SK-N-SH treated with all-trans-retinoic acid at 6 μM for 48 hours (cell line): ENCODE measurements around the gene INTS1.
"Not testable (repeated sequence)": the region's sequence is repeated elsewhere in the genome, so short reads cannot be mapped to it uniquely, and the experiment has no call there.

ENCODE experiments used
- ESRRG ChIP-seq: fragments of 250-450 bp; sonication (Bioruptor Pico); IDR thresholded peaks from 2 replicates; pipeline ENCODE4 v1.6.1; 2021; ENCODE audit warnings: mild to moderate bottlenecking
- SNAI2 ChIP-seq: fragments of 250-450 bp; sonication (Bioruptor Pico); IDR thresholded peaks from 2 replicates; pipeline ENCODE4 v1.5.0; 2020; ENCODE audit warnings: mild to moderate bottlenecking, moderate library complexity
- TCF4 ChIP-seq: fragments of 250-450 bp; sonication (Bioruptor Pico); IDR thresholded peaks from 2 replicates; pipeline ENCODE4 v1.8.0; 2021; ENCODE audit warnings: mild to moderate bottlenecking, moderate library complexity, borderline replicate concordance
- TSHZ2 ChIP-seq: fragments of 250-450 bp; sonication (Bioruptor Pico); IDR thresholded peaks from 2 replicates; pipeline ENCODE4 v1.5.0; 2020; ENCODE audit warnings: mild to moderate bottlenecking, moderate library complexity
- ZFP3 ChIP-seq: fragments of 250-450 bp; sonication (Bioruptor Pico); IDR thresholded peaks from 2 replicates; pipeline ENCODE4 v1.5.0; 2020; ENCODE audit warnings: mild to moderate bottlenecking, moderate library complexity
- ZFP30 ChIP-seq: fragments of 450-650 bp; formaldehyde crosslinking; IDR thresholded peaks from 2 replicates; pipeline ENCODE4 v1.5.0; 2022; ENCODE audit warnings: mild to moderate bottlenecking, moderate library complexity
- ZNF8 ChIP-seq: fragments of 450-650 bp; formaldehyde crosslinking; IDR thresholded peaks from 2 replicates; pipeline ENCODE4 v1.5.0; 2020; ENCODE audit warnings: mild to moderate bottlenecking, moderate library complexity
- TF ChIP-seq, protein P1 (sequence below): fragments of 250-450 bp; sonication (Bioruptor Pico); IDR thresholded peaks from 2 replicates; pipeline ENCODE4 v1.8.0; 2020; ENCODE audit warnings: mild to moderate bottlenecking, moderate library complexity, borderline replicate concordance
- TF ChIP-seq, protein P2 (sequence below): fragments of 250-450 bp; sonication (Bioruptor Pico); IDR thresholded peaks from 2 replicates; pipeline ENCODE4 v1.5.1; 2021; ENCODE audit warnings: mild to moderate bottlenecking, moderate library complexity

- TF ChIP-seq SNAI2; ZFP3 (CRISPR knock-in tag); ESRRG (CRISPR knock-in tag); ZFP30 (CRISPR knock-in tag); ZNF8; TCF4; TSHZ2 (CRISPR knock-in tag): not testable (repeated sequence)
- TF ChIP-seq, protein P1, sequence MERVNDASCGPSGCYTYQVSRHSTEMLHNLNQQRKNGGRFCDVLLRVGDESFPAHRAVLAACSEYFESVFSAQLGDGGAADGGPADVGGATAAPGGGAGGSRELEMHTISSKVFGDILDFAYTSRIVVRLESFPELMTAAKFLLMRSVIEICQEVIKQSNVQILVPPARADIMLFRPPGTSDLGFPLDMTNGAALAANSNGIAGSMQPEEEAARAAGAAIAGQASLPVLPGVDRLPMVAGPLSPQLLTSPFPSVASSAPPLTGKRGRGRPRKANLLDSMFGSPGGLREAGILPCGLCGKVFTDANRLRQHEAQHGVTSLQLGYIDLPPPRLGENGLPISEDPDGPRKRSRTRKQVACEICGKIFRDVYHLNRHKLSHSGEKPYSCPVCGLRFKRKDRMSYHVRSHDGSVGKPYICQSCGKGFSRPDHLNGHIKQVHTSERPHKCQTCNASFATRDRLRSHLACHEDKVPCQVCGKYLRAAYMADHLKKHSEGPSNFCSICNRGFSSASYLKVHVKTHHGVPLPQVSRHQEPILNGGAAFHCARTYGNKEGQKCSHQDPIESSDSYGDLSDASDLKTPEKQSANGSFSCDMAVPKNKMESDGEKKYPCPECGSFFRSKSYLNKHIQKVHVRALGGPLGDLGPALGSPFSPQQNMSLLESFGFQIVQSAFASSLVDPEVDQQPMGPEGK, result not testable (repeated sequence)
- TF ChIP-seq, protein P2, sequence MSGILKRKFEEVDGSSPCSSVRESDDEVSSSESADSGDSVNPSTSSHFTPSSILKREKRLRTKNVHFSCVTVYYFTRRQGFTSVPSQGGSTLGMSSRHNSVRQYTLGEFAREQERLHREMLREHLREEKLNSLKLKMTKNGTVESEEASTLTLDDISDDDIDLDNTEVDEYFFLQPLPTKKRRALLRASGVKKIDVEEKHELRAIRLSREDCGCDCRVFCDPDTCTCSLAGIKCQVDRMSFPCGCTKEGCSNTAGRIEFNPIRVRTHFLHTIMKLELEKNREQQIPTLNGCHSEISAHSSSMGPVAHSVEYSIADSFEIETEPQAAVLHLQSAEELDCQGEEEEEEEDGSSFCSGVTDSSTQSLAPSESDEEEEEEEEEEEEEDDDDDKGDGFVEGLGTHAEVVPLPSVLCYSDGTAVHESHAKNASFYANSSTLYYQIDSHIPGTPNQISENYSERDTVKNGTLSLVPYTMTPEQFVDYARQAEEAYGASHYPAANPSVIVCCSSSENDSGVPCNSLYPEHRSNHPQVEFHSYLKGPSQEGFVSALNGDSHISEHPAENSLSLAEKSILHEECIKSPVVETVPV, result not testable (repeated sequence)
These were observed 58.2 kb downstream of the INTS1 start for GRCh38 chr7:1446026-1446425.
